Esophagus squamous epithelium (tissue), 5 donors: ENCODE results near the gene SHC4. TPM values are rescaled to one million over a fixed set of nuclear protein-coding genes. Genes with fewer than 3 reads are reported as not detected.

ENCODE experiments used
- DNase-seq: peaks from one replicate; lab custom pipeline; 2025; lab: John Stamatoyannopoulos, UW
- H3K27ac ChIP-seq, 4 donors: fragments of 200-600 bp; sonication (generic); one replicate each; pipeline ENCODE4 v1.5.1; 2016 to 2019; ENCODE audit warnings: mild to moderate bottlenecking in 1 of 4
- H3K27me3 ChIP-seq, 4 donors: fragments of 200-600 bp; sonication (generic); 1 replicate in 3 of 4; 2 replicates in 1 of 4; pipeline versions ENCODE4 v1.5.1 to v1.6.0; 2017 to 2021; ENCODE audit warnings: antibody characterized with exemption in 1 of 4
- H3K36me3 ChIP-seq, 3 donors: fragments of 200-600 bp; sonication (generic); one replicate each; pipeline ENCODE4 v1.5.1; 2016 to 2019
- H3K4me1 ChIP-seq, 3 donors: fragments of 200-600 bp; sonication (generic); one replicate each; pipeline ENCODE4 v1.5.1; 2017 to 2019
- H3K4me3 ChIP-seq, 4 donors: fragments of 200-600 bp; sonication (generic); 1 replicate in 3 of 4; 2 replicates in 1 of 4; pipeline ENCODE4 v1.5.1; 2016 to 2019; ENCODE audit warnings: mild to moderate bottlenecking in 2 of 4, moderate library complexity in 1 of 4
- H3K9me3 ChIP-seq, 3 donors: fragments of 200-600 bp; sonication (generic); one replicate each; pipeline ENCODE4 v1.5.1; 2016 to 2019
- POLR2A ChIP-seq, 4 donors: fragments of 450-650 bp; IDR thresholded peaks; one replicate each; pipeline ENCODE4 v1.6.1; 2017; ENCODE audit warnings: antibody characterized with exemption in 4 of 4, mild to moderate bottlenecking in 4 of 4, moderate library complexity in 3 of 4
- WGBS, 2 donors: methylation state at CpG; one replicate each; pipeline ENCODE4 v1.1.5; 2018; 5-methylcytosine and 5-hydroxymethylcytosine counted together
- intact Hi-C: fragments of 100-400 bp; cut with DNase I; formaldehyde crosslinking; loops from one replicate; pipeline ENCODE4 v1.15.0; 2022
- total RNA-seq, 4 donors: library from RNA; depleted of rRNA; stranded (reverse); fragments of >200 nt; gene quantifications; one replicate each; pipeline ENCODE4 v1.1.0, GENCODE V29; 2016
- TF ChIP-seq, protein P1 (sequence below), 6 experiments: fragments of 450-650 bp in 4 of 6; fragments of 200-600 bp in 2 of 6; sonication (generic) in 2 of 6; IDR thresholded peaks; one replicate each; pipeline ENCODE4 v1.5.1; 2016 to 2019; ENCODE audit warnings: antibody characterized with exemption in 6 of 6, mild to moderate bottlenecking in 4 of 6, moderate library complexity in 4 of 6
- donor health status: DM: yes; HTN: yes; CAD: no.

Gene SHC4
- total RNA-seq, 4 donors from 2014 or later, result 0.18 to 0.50 (median 0.38) TPM; not detected in 1

DNA sequence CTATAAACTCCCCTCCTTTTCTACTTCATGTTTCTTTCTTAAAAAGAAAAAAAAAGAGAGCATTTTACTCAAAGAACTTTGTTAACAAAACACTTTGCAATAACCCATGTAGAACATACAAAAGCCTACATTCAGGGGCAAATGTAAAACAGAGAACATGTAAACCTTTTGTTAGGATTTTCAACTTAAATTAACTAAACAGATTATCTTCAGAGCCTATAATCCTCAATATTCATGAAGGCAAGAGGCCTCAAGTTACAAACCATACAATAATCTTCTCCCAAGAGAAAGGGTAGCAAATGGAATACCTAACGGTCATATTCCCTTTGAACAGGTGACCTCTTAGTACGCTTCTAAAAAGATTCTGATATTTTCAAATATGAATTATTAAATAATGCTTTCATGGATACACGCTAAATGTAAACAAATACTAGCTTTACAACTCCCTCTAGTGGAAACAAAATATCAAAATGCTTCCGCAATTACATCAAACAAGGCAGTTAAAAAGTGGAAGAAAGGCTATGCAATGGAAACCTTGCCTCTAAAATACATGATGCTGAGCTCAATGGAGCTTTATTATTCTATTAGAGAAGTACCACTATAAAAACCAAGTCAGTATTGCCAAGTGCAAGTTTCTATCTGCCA is 162.8 kb downstream of the SHC4 start:
- TF ChIP-seq, protein P1, sequence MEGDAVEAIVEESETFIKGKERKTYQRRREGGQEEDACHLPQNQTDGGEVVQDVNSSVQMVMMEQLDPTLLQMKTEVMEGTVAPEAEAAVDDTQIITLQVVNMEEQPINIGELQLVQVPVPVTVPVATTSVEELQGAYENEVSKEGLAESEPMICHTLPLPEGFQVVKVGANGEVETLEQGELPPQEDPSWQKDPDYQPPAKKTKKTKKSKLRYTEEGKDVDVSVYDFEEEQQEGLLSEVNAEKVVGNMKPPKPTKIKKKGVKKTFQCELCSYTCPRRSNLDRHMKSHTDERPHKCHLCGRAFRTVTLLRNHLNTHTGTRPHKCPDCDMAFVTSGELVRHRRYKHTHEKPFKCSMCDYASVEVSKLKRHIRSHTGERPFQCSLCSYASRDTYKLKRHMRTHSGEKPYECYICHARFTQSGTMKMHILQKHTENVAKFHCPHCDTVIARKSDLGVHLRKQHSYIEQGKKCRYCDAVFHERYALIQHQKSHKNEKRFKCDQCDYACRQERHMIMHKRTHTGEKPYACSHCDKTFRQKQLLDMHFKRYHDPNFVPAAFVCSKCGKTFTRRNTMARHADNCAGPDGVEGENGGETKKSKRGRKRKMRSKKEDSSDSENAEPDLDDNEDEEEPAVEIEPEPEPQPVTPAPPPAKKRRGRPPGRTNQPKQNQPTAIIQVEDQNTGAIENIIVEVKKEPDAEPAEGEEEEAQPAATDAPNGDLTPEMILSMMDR (IDR thresholded peaks at IDR 0.05), result peak in 5 of 6 experiments; percentile 23 to 59 (median 40)
- no peak for TF ChIP-seq POLR2A (IDR thresholded peaks at IDR 0.05)
- H3K36me3 ChIP-seq, result no peaks in the 10 kb centered on the region
- intact Hi-C loops, result loop anchor here (10.0 kb wide), 1 partner anchor 446 kb away; no protein-coding TSS in a partner anchor
- 30 to 55% methylated on average over 4 of the region's 4 CpGs for WGBS, 2 donors
- no peaks in the 10 kb centered on the region for H3K9me3 ChIP-seq
- no peak for DNase-seq
- no peak overlapping the region for H3K27ac ChIP-seq
- no peak overlapping the region for H3K4me3 ChIP-seq
- H3K27me3 ChIP-seq, result no peaks in the 10 kb centered on the region
- peaks cover 0 to 8% (median 0%) of the 10 kb centered on the region in 3 donors for H3K4me1 ChIP-seq

DNA sequence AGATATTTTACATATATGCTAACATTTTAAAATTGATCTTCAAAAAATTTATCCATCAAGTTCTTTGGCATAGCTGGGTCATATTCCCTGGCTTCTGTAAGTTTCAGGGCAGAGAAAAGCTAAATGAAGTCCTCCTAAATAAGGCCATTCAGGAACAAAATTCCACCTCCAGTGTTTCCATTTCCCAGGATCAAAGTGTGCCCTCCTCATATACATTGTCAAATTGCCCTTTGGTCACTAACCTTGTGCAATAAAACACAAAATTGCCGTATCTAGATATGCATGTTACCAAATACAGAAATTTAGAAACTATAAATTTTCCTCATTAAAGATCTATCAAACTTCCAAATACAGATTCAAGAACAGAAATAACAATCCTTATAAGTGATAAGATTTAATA is 163.5 kb downstream of the SHC4 start:
- 80 to 82% methylated on average over 1 of the region's 1 CpG for WGBS, 2 donors
- H3K36me3 ChIP-seq, result no peaks in the 10 kb centered on the region
- intact Hi-C loops, result loop anchor here (10.0 kb wide), 1 partner anchor 445 kb away; no protein-coding TSS in a partner anchor
- no peak overlapping the region for H3K27ac ChIP-seq
- H3K4me1 ChIP-seq, result peaks cover 0 to 8% (median 0%) of the 10 kb centered on the region in 3 donors
- no peak for TF ChIP-seq POLR2A (IDR thresholded peaks at IDR 0.05)
- TF ChIP-seq, protein P1 (IDR thresholded peaks at IDR 0.05), result no peak
- H3K9me3 ChIP-seq, result no peaks in the 10 kb centered on the region
- H3K27me3 ChIP-seq, result no peaks in the 10 kb centered on the region
- DNase-seq, result no peak
- no peak overlapping the region for H3K4me3 ChIP-seq

DNA sequence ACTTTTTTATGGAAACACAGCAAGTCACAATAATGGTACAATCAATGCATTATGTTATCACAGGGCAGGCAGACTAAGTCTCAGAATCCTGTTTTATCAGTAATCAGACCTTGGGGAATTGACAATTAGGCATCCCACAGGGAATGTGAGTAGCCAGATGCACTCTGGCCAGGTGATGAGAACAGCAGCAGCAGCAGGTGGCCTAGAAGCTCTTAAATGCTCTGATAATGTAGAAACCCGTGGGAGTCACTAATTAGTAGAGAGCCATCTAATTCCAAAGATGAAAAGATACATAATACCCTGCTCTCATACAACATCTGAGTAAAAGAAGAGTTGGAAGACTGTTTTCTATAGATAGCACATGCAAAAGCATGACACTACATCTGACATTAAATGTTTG is 165.4 kb downstream of the SHC4 start:
- 50 to 69% methylated on average over 1 of the region's 1 CpG for WGBS, 2 donors
- intact Hi-C loops, result no loop called here
- DNase-seq, result no peak

DNA sequence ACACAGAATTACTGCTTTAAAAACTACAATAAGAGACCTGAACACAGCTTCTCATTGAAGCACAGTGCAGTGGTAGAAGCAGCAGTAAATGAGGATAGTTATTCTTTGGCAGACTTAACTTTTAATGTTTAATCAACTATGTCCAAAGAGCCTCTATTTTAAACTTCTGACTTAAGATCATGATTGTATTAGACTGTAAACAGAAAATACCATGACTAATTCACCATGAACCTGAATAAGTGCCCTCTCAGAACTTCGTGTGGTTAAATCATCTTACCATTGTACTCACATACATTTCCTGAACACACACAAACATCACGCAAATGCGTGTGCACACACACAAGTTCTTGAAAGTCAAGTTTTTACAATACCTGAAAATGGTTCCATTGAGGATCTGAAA is 166.8 kb downstream of the SHC4 start:
- no peaks in the 10 kb centered on the region for H3K27me3 ChIP-seq
- H3K4me1 ChIP-seq, result peaks cover 0 to 14% (median 3%) of the 10 kb centered on the region in 3 donors
- 59 to 69% methylated on average over 3 of the region's 3 CpGs for WGBS, 2 donors
- no peak for DNase-seq
- H3K36me3 ChIP-seq, result peaks cover 0 to 15% (median 0%) of the 10 kb centered on the region in 3 donors
- intact Hi-C loops, result no loop called here
- TF ChIP-seq, protein P1 (IDR thresholded peaks at IDR 0.05), result no peak
- no peak for TF ChIP-seq POLR2A (IDR thresholded peaks at IDR 0.05)
- peak overlapping the region in 2 of 4 donors; percentile 1 to 11 for H3K27ac ChIP-seq
- no peak overlapping the region for H3K4me3 ChIP-seq
- H3K9me3 ChIP-seq, result no peaks in the 10 kb centered on the region

More for the DNA sequence above, 165.4 kb downstream of the SHC4 start:
- Histone ChIP-seq H3K36me3 (peaks cover 0 to 1% (median 0%) of the 10 kb centered on the region in 3 donors), H3K27me3 (no peaks in the 10 kb centered on the region), H3K4me3 (no peak overlapping the region), H3K9me3 (no peaks in the 10 kb centered on the region), H3K4me1 (peaks cover 0 to 14% (median 3%) of the 10 kb centered on the region in 3 donors), H3K27ac (no peak overlapping the region)
- no peak for TF ChIP-seq POLR2A (IDR thresholded peaks at IDR 0.05)
- TF ChIP-seq, protein P1 (IDR thresholded peaks at IDR 0.05), result no peak

DNA sequence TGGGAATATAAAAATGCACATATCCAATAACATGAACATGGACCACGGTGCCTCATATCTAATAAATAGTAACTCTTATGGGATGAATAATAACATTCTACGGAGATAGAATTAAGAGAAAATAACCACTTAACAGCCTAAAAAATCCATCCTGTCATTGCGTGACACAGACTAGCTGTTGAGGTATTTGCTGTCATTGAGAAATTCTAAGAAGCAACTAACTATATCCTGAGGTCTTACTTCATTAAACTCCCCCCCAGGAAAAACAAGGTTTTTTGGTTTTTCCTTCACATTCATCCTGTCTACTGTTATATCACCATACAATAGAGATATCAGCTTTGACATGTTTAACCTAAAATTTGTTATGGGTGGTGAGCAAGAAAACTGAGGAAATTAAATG is 167.2 kb downstream of the SHC4 start:
- no peaks in the 10 kb centered on the region for H3K27me3 ChIP-seq
- intact Hi-C loops, result no loop called here

More for the DNA sequence above, 167.2 kb downstream of the SHC4 start:
- no peak overlapping the region for H3K4me3 ChIP-seq
- 88 to 94% methylated on average over 3 of the region's 3 CpGs for WGBS, 2 donors
- peaks cover 0 to 19% (median 0%) of the 10 kb centered on the region in 3 donors for H3K36me3 ChIP-seq
- DNase-seq, result no peak
- H3K4me1 ChIP-seq, result peaks cover 0 to 14% (median 3%) of the 10 kb centered on the region in 3 donors
- peak overlapping the region in 2 of 4 donors; percentile 1 to 11 for H3K27ac ChIP-seq
- TF ChIP-seq, protein P1 (IDR thresholded peaks at IDR 0.05), result no peak
- no peak for TF ChIP-seq POLR2A (IDR thresholded peaks at IDR 0.05)
- no peaks in the 10 kb centered on the region for H3K9me3 ChIP-seq
